CD4-positive, alpha-beta T cell (primary cell): ENCODE data around the gene CREG1. TPM values are rescaled to one million over a fixed set of nuclear protein-coding genes. Genes with fewer than 3 reads are reported as not detected.

Experiments used
- ATAC-seq: fragments of 200-7000 bp; cut with Tn5 transposase; one replicate; pipeline ENCODE4 v1.10.0; 2022; ENCODE audit warnings: mild to moderate bottlenecking; ENCODE audit not compliant: poor library complexity
- CTCF ChIA-PET: fragments of 350-600 bp; sonication (Branson Sonifier 250); formaldehyde crosslinking; loops from one replicate; lab custom pipeline; 2021; ENCODE audit warnings: antibody characterized with exemption, inconsistent platforms; lab: Charles Lee
- POLR2A ChIA-PET: fragments of 350-600 bp; sonication (Branson Sonifier 250); formaldehyde crosslinking; loops from one replicate; lab custom pipeline; 2021; ENCODE audit warnings: antibody characterized with exemption, inconsistent platforms; lab: Charles Lee
- DNase-seq, 14 experiments: peaks; one replicate each; pipeline ENCODE4 v3.0.0-alpha.2; 2013 to 2020; ENCODE audit warnings: mixed read lengths in 2 of 14
- H3K27ac ChIP-seq, 2 donors: one replicate each; pipeline versions ENCODE4 v1.5.1 to v1.7.0; 2013; ENCODE audit warnings: low read length in 2 of 2, low read depth in 1 of 2, mild to moderate bottlenecking in 1 of 2
- H3K27me3 ChIP-seq, 2 experiments: 1 replicate in 1 of 2; 2 replicates in 1 of 2; pipeline versions ENCODE4 v1.6.1 to v1.7.0; 2013; ENCODE audit warnings: low read length in 2 of 2, control low read depth in 1 of 2, mild to moderate bottlenecking in 1 of 2, moderate library complexity in 1 of 2; ENCODE audit not compliant: insufficient read depth in 2 of 2, control insufficient read depth in 1 of 2
- H3K36me3 ChIP-seq: one replicate; pipeline ENCODE4 v1.6.1; 2013; ENCODE audit warnings: low read length, control low read depth; ENCODE audit not compliant: insufficient read depth
- H3K4me1 ChIP-seq: one replicate; pipeline ENCODE4 v1.6.1; 2013; ENCODE audit warnings: low read length, control low read depth; ENCODE audit not compliant: insufficient read depth
- H3K4me3 ChIP-seq: one replicate; pipeline ENCODE4 v1.5.1; 2013; ENCODE audit warnings: mild to moderate bottlenecking, low read length, moderate library complexity
- H3K9me3 ChIP-seq, 2 experiments: 1 replicate in 1 of 2; 2 replicates in 1 of 2; pipeline versions ENCODE4 v1.6.1 to v1.7.0; 2013; ENCODE audit warnings: low read length in 2 of 2, mild to moderate bottlenecking in 2 of 2, control low read depth in 1 of 2, moderate library complexity in 1 of 2; ENCODE audit not compliant: control insufficient read depth in 1 of 2, insufficient read depth in 1 of 2
- H3K27ac Mint-ChIP-seq: one replicate; pipeline ENCODE4 v1.8.0; 2020; ENCODE audit warnings: mixed read lengths
- H3K27me3 Mint-ChIP-seq: one replicate; pipeline ENCODE4 v1.8.0; 2021; ENCODE audit warnings: mixed read lengths
- H3K36me3 Mint-ChIP-seq: one replicate; pipeline ENCODE4 v1.8.0; 2021; ENCODE audit warnings: low read depth, mixed read lengths
- H3K4me1 Mint-ChIP-seq: one replicate; pipeline ENCODE4 v1.8.0; 2021; ENCODE audit warnings: low read depth, mixed read lengths
- H3K4me3 Mint-ChIP-seq: one replicate; pipeline ENCODE4 v1.8.0; 2020; ENCODE audit warnings: mild to moderate bottlenecking, mixed read lengths
- H3K9me3 Mint-ChIP-seq: one replicate; pipeline ENCODE4 v1.8.0; 2020; ENCODE audit warnings: mixed read lengths
- intact Hi-C, 2 experiments: fragments of 100-400 bp; cut with DNase I in 1 of 2; cut with micrococcal nuclease in 1 of 2; formaldehyde crosslinking; loops; one replicate each; pipeline versions ENCODE4 v1.15.1 to v1.9.0; 2023 to 2025; cut with DNase I, micrococcal nuclease
- total RNA-seq, 174 experiments: library from RNA in 2 of 174; stranded (reverse) in 2 of 174; gene quantifications; one replicate each; pipeline ENCODE4 v1.2.3 and lab custom pipeline; 2021 to 2026
- TF ChIP-seq, protein P1 (sequence below): fragments of 200-600 bp; IDR thresholded peaks from one replicate; pipeline ENCODE4 v1.8.0; 2022; ENCODE audit warnings: antibody characterized with exemption, mild to moderate bottlenecking

Gene CREG1
- total RNA-seq, 2 experiments from 2014 or later: 10.7 to 11.2 TPM

DNA sequence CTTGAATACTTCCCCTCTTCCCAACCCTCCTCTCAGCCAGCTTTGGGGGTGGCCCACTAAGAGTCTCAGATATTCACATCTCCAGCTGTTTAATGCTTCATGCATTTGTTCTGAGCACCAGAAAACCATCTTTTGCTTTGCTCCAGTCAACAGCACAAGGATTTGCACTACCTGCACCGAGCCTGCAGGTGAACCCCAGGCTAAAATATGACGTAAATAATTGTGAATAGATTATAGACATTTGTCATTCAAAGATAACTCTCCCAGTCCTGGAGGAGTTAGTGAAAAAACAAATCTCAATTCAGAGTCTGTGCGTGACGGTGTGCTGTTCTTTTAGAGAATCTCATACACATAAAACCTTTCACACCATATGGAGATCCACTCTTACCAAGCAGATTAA is 42.7 kb downstream of the CREG1 start:
- Mint-ChIP-seq H3K9me3 (no peaks in the 10 kb centered on the region), H3K4me1 (peaks cover 89% of the 10 kb centered on the region), H3K27me3 (no peaks in the 10 kb centered on the region), H3K36me3 (peaks cover 95% of the 10 kb centered on the region), H3K4me3 (peak overlapping the region; percentile 87), H3K27ac (peak overlapping the region; percentile 100)
- Histone ChIP-seq H3K27ac (peak overlapping the region in 1 of 2 donors; percentile 72), H3K27me3 (no peaks in the 10 kb centered on the region), H3K4me1 (peaks cover 84% of the 10 kb centered on the region), H3K36me3 (peaks cover 63% of the 10 kb centered on the region), H3K9me3 (no peaks in the 10 kb centered on the region), H3K4me3 (peak overlapping the region; percentile 89)
- TF ChIP-seq, protein P1, sequence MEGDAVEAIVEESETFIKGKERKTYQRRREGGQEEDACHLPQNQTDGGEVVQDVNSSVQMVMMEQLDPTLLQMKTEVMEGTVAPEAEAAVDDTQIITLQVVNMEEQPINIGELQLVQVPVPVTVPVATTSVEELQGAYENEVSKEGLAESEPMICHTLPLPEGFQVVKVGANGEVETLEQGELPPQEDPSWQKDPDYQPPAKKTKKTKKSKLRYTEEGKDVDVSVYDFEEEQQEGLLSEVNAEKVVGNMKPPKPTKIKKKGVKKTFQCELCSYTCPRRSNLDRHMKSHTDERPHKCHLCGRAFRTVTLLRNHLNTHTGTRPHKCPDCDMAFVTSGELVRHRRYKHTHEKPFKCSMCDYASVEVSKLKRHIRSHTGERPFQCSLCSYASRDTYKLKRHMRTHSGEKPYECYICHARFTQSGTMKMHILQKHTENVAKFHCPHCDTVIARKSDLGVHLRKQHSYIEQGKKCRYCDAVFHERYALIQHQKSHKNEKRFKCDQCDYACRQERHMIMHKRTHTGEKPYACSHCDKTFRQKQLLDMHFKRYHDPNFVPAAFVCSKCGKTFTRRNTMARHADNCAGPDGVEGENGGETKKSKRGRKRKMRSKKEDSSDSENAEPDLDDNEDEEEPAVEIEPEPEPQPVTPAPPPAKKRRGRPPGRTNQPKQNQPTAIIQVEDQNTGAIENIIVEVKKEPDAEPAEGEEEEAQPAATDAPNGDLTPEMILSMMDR: no peak
- ATAC-seq: peak; percentile 60
- ChIA-PET POLR2A (interaction anchor here (0.8 to 5.8 kb wide), 5 partner anchors 9 to 55 kb away, joined by 3 to 45 read pairs (median 3); no protein-coding TSS in a partner anchor), CTCF (interaction anchor here (0.8 to 1.8 kb wide), 5 partner anchors 9 to 55 kb away, joined by 3 to 5 read pairs (median 3); no protein-coding TSS in a partner anchor)
- DNase-seq: peak in 2 of 14 experiments; percentile 61 to 65
- intact Hi-C loops: loop anchor here in 1 of 2 experiments (1.0 kb wide), 1 partner anchor 9 kb away; no protein-coding TSS in a partner anchor

DNA sequence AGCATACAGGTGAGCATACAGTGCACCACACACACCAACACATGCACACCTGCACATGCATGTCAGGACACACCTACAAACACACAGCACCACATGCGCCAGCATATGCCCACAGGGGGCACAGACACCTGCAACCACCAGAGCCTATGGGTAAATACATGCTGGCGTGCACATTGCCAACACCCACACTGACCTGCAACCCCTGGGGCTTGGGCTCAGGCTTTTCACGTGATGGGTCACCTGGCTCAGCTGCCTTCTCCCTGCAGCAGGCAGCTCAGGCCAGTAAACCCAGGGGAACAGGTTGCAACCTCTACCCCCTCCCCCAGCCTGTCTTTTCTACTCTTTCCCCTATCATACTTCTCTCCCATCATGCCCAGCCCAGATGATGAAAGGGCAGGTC is 43.3 kb downstream of the CREG1 start:
- peak overlapping the region; percentile 100 for H3K27ac Mint-ChIP-seq
- intact Hi-C loops: loop anchor here in 1 of 2 experiments (1.0 kb wide), 1 partner anchor 8 kb away; no protein-coding TSS in a partner anchor
- ChIA-PET POLR2A (interaction anchor here (0.9 to 5.8 kb wide), 7 partner anchors 8 to 62 kb away, joined by 3 to 45 read pairs (median 6); partner anchors contain the start of gene CD247), CTCF (interaction anchor here (0.8 to 1.8 kb wide), 5 partner anchors 9 to 54 kb away, joined by 3 to 5 read pairs (median 3); no protein-coding TSS in a partner anchor)
- no peaks in the 10 kb centered on the region for H3K9me3 ChIP-seq
- H3K27me3 Mint-ChIP-seq: no peaks in the 10 kb centered on the region
- TF ChIP-seq, protein P1: no peak
- peaks cover 85% of the 10 kb centered on the region for H3K4me1 ChIP-seq
- H3K27me3 ChIP-seq: no peaks in the 10 kb centered on the region
- DNase-seq: peak in 2 of 14 experiments; percentile 45 to 48
- no peaks in the 10 kb centered on the region for H3K9me3 Mint-ChIP-seq
- peak overlapping the region; percentile 27 to 72 for H3K27ac ChIP-seq
- peaks cover 89% of the 10 kb centered on the region for H3K4me1 Mint-ChIP-seq
- peaks cover 95% of the 10 kb centered on the region for H3K36me3 Mint-ChIP-seq
- H3K36me3 ChIP-seq: peaks cover 63% of the 10 kb centered on the region
- peak overlapping the region; percentile 87 for H3K4me3 Mint-ChIP-seq
- peak overlapping the region; percentile 89 for H3K4me3 ChIP-seq
- peak; percentile 27 for ATAC-seq

DNA sequence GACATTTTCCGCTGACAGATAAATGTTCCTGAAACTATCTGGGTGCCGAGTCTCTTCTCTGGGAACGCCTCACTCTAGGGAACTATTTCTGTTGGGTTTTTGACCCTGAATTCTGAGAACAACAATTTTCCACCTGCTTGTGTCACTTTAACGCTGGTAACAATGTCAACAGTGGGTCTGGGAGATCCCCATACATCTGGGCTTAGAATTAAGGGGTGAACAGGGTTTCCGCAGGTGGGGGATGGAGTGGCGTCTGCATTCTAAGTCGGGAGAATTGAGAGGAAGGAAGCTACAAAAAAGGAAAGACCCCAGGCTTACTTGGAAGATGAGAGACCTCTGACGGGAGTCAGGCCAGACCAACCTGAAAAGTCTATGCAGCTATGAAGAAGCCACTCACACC is 44.0 kb downstream of the CREG1 start:
- Mint-ChIP-seq H3K27me3 (no peaks in the 10 kb centered on the region), H3K27ac (peak overlapping the region; percentile 100), H3K36me3 (peaks cover 95% of the 10 kb centered on the region), H3K9me3 (no peaks in the 10 kb centered on the region), H3K4me1 (peaks cover 89% of the 10 kb centered on the region), H3K4me3 (peak overlapping the region; percentile 87)
- H3K36me3 ChIP-seq: peaks cover 68% of the 10 kb centered on the region
- peak; percentile 34 for ATAC-seq
- POLR2A ChIA-PET: interaction anchor here (0.7 to 5.8 kb wide), 9 partner anchors 9 to 62 kb away, joined by 3 to 45 read pairs (median 7); partner anchors contain the start of gene CD247
- H3K9me3 ChIP-seq: no peaks in the 10 kb centered on the region
- H3K4me3 ChIP-seq: peak overlapping the region; percentile 89
- H3K27me3 ChIP-seq: no peaks in the 10 kb centered on the region
- peaks cover 85% of the 10 kb centered on the region for H3K4me1 ChIP-seq
- intact Hi-C loops: no loop called here
- TF ChIP-seq, protein P1: no peak
- peak overlapping the region; percentile 61 to 72 for H3K27ac ChIP-seq
- peak in 4 of 14 experiments; percentile 40 to 74 (median 58) for DNase-seq
- CTCF ChIA-PET: interaction anchor here (1.8 kb wide), 1 partner anchor 10 kb away, joined by 4 read pairs; no protein-coding TSS in a partner anchor
